Trophoblast cell (in vitro differentiated cells and primary cell): ENCODE data around the gene TUBB6.

ENCODE experiments used
- DNase-seq, 2 donors: peaks; one replicate each; pipeline ENCODE4 v3.0.0-alpha.2; 2016
- H2AFZ ChIP-seq: 2 replicates; pipeline ENCODE4 v1.6.1; 2013; ENCODE audit warnings: low read length, moderate library complexity, mild to moderate bottlenecking; ENCODE audit not compliant: insufficient read depth, poor library complexity
- H2AK5ac ChIP-seq: 2 replicates; pipeline ENCODE4 v1.6.1; 2013; ENCODE audit warnings: mild to moderate bottlenecking, low read length
- H2BK120ac ChIP-seq: 2 replicates; pipeline ENCODE4 v1.6.1; 2013; ENCODE audit warnings: low read length, mild to moderate bottlenecking, moderate library complexity; ENCODE audit not compliant: insufficient read depth, poor library complexity
- H2BK12ac ChIP-seq: 2 replicates; pipeline ENCODE4 v1.6.1; 2013; ENCODE audit warnings: mild to moderate bottlenecking, low read length, moderate library complexity
- H2BK5ac ChIP-seq: 2 replicates; pipeline ENCODE4 v1.6.1; 2013; ENCODE audit warnings: low read length, low read depth, moderate library complexity, mild to moderate bottlenecking; ENCODE audit not compliant: poor library complexity
- H3K14ac ChIP-seq: 2 replicates; pipeline ENCODE4 v1.6.1; 2013; ENCODE audit warnings: mild to moderate bottlenecking, low read length
- H3K18ac ChIP-seq: 2 replicates; pipeline ENCODE4 v1.6.1; 2013; ENCODE audit warnings: mild to moderate bottlenecking, low read length
- H3K23ac ChIP-seq: 2 replicates; pipeline ENCODE4 v1.6.1; 2013; ENCODE audit warnings: low read length
- H3K27ac ChIP-seq: 2 replicates; pipeline ENCODE4 v1.5.1; 2013; ENCODE audit warnings: low read depth, mild to moderate bottlenecking, inconsistent platforms, low read length, moderate library complexity
- H3K27me3 ChIP-seq: 2 replicates; pipeline ENCODE4 v1.6.1; 2013; ENCODE audit warnings: inconsistent platforms, mild to moderate bottlenecking, low read length, moderate library complexity; ENCODE audit not compliant: insufficient read depth
- H3K36me3 ChIP-seq, 2 experiments: 1 replicate in 1 of 2; 2 replicates in 1 of 2; pipeline ENCODE4 v1.6.1; 2013; ENCODE audit warnings: low read length in 2 of 2, mild to moderate bottlenecking in 2 of 2, moderate library complexity in 1 of 2; ENCODE audit not compliant: insufficient read depth in 2 of 2, control insufficient read depth in 1 of 2
- H3K4ac ChIP-seq: 2 replicates; pipeline ENCODE4 v1.6.1; 2013; ENCODE audit warnings: low read depth, mild to moderate bottlenecking, low read length, moderate library complexity
- H3K4me1 ChIP-seq, 2 experiments: 1 replicate in 1 of 2; 2 replicates in 1 of 2; pipeline ENCODE4 v1.6.1; 2013; ENCODE audit warnings: low read length in 2 of 2, mild to moderate bottlenecking in 2 of 2, moderate library complexity in 1 of 2; ENCODE audit not compliant: insufficient read depth in 2 of 2, control insufficient read depth in 1 of 2
- H3K4me2 ChIP-seq: 2 replicates; pipeline ENCODE4 v1.6.1; 2013; ENCODE audit warnings: inconsistent platforms, mild to moderate bottlenecking, low read length, moderate library complexity
- H3K4me3 ChIP-seq: 2 replicates; pipeline ENCODE4 v1.5.1; 2013; ENCODE audit warnings: mild to moderate bottlenecking, low read depth, low read length, inconsistent platforms
- H3K79me1 ChIP-seq: one replicate; pipeline ENCODE4 v1.6.1; 2013; ENCODE audit warnings: low read length
- H3K79me2 ChIP-seq: 2 replicates; pipeline ENCODE4 v1.6.1; 2013; ENCODE audit warnings: low read length, mild to moderate bottlenecking; ENCODE audit not compliant: control insufficient read depth, insufficient read depth, poor library complexity
- H3K9ac ChIP-seq: 2 replicates; pipeline ENCODE4 v1.6.1; 2013; ENCODE audit warnings: mild to moderate bottlenecking, low read length
- H3K9me3 ChIP-seq: 2 replicates; pipeline ENCODE4 v1.6.1; 2013; ENCODE audit warnings: low read depth, mild to moderate bottlenecking, control low read depth, inconsistent platforms, low read length; ENCODE audit not compliant: insufficient read depth
- H4K12ac ChIP-seq: 2 replicates; pipeline ENCODE4 v1.6.1; 2013; ENCODE audit warnings: low read depth, mild to moderate bottlenecking, low read length, moderate library complexity
- H4K8ac ChIP-seq: 2 replicates; pipeline ENCODE4 v1.6.1; 2013; ENCODE audit warnings: low read depth, mild to moderate bottlenecking, low read length, moderate library complexity
- H4K91ac ChIP-seq: one replicate; pipeline ENCODE4 v1.6.1; 2013; ENCODE audit warnings: low read depth, mild to moderate bottlenecking, low read length, moderate library complexity
- WGBS: extraction: QIAGEN DNeasy Blood & Tissue Kit; methylation state at CpG from one replicate; pipeline ENCODE4 v1.1.7; 2013; ENCODE audit warnings: missing lambda C conversion rate; ENCODE audit not compliant: insufficient read length, insufficient coverage; ENCODE audit errors: extremely low coverage; 5-methylcytosine and 5-hydroxymethylcytosine counted together

TUBB6 gene

DNA sequence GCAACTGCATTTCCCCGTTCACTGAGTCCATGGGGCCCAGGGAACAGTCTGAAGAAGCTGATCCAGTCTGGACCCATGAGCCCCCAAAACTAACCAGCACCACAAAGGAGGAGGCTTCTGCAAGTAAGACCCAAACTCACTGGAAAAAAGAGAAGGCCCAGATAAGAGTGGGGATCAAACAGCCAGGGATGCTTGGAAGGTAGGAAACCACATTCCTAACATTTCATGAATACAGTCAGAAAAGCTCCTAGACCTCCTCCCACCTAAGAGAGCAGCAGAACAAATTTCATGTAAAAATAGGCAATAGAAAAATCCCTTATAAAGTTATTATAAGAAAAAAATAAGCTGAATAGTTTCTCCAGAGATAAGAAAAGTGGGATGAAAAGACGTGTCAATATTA is 30.3 kb downstream of the TUBB6 start:
- no CpG with 5 or more reads among the region's 2 CpGs for WGBS
- peaks cover 12 to 27% of the 10 kb centered on the region in 2 experiments for H3K36me3 ChIP-seq

DNA sequence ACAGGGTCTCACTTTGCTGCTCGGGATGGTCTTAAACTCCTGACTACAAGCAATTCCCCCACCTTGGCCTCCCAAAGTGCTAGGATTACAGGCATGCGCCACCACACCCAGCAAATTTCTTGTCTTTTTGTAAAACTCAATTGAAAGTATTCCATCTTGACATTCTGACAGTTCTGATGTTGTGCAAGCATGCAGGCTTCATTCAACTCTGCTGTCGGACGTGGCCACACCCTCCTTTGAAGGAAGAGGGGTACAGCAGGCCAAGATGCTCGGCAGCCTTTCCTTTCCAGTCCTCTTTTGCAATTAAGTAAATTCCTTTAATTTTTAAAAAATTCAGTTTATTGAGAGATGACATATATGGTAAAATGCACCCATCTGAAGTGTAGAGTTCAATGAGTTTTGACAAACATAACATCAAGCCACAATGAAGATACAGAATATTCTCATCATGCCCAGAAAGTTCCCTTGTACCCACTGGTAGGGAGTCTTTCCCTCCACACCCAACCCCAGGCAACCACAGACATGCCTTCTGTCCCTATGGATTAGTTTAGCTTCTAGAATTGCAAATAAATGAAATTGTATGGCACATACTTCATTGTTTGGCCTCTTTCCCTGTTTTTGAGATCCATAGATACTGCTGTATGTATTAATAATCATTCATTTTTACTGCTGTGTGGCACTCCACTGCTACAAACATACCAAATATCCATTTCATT is 33.1 kb downstream of the TUBB6 start:
- Histone ChIP-seq H2BK5ac (no peak overlapping the region), H4K91ac (no peak overlapping the region), H3K27ac (no peak overlapping the region), H3K4ac (no peak overlapping the region), H3K27me3 (no peaks in the 10 kb centered on the region), H3K14ac (no peak overlapping the region), H3K36me3 (peaks cover 22 to 35% of the 10 kb centered on the region in 2 experiments), H2AFZ (no peak overlapping the region), H4K8ac (no peak overlapping the region), H2AK5ac (no peak overlapping the region), H3K4me1 (peaks cover 13 to 19% of the 10 kb centered on the region in 2 experiments), H2BK120ac (no peak overlapping the region), H3K9ac (no peak overlapping the region), H3K79me2 (no peaks in the 10 kb centered on the region), H3K23ac (no peak overlapping the region), H3K4me2 (no peak overlapping the region), H3K9me3 (no peaks in the 10 kb centered on the region), H4K12ac (no peak overlapping the region), H3K4me3 (no peak overlapping the region), H3K18ac (no peak overlapping the region), H2BK12ac (no peak overlapping the region), H3K79me1 (no peaks in the 10 kb centered on the region)
- no peak for DNase-seq
- no CpG with 5 or more reads among the region's 5 CpGs for WGBS

More for the DNA sequence above, 30.3 kb downstream of the TUBB6 start:
- H2BK12ac ChIP-seq: no peak overlapping the region
- no peak overlapping the region for H3K23ac ChIP-seq
- H3K27me3 ChIP-seq: no peaks in the 10 kb centered on the region
- no peak overlapping the region for H2BK120ac ChIP-seq
- no peak overlapping the region for H3K27ac ChIP-seq
- H3K18ac ChIP-seq: no peak overlapping the region
- H3K79me1 ChIP-seq: peaks cover 3% of the 10 kb centered on the region
- H3K4ac ChIP-seq: no peak overlapping the region
- H3K9ac ChIP-seq: no peak overlapping the region
- no peaks in the 10 kb centered on the region for H3K79me2 ChIP-seq
- H3K9me3 ChIP-seq: no peaks in the 10 kb centered on the region
- no peak overlapping the region for H2AK5ac ChIP-seq
- H3K4me1 ChIP-seq: peaks cover 32 to 36% of the 10 kb centered on the region in 2 experiments
- no peak overlapping the region for H4K91ac ChIP-seq
- H4K12ac ChIP-seq: no peak overlapping the region
- DNase-seq: no peak
- peak overlapping the region; percentile 9 for H3K4me2 ChIP-seq
- no peak overlapping the region for H2BK5ac ChIP-seq
- H4K8ac ChIP-seq: no peak overlapping the region
- no peak overlapping the region for H2AFZ ChIP-seq
- no peak overlapping the region for H3K4me3 ChIP-seq
- H3K14ac ChIP-seq: no peak overlapping the region

DNA sequence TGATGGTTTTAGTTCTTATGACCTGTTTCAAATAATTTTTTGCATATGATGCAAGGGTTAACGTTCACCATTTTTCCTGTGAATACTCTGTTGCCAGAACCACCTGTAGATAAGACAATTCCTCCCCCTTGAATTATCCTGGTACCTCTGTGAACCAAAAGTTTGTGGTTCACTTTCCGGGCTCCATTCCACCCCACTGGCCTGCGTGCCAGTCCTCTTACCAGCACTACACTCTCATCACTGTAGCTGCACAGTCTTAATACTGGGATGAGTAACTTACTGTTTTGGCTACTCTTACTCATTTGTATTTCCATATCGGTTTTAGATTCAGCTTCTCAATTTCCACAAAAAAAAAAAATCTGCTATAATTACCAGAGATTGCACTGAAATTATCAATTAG is 34.6 kb downstream of the TUBB6 start:
- Histone ChIP-seq H2AK5ac (no peak overlapping the region), H3K4ac (no peak overlapping the region), H3K14ac (no peak overlapping the region), H3K27me3 (no peaks in the 10 kb centered on the region), H2BK12ac (no peak overlapping the region), H2BK5ac (no peak overlapping the region), H4K91ac (no peak overlapping the region), H3K4me1 (peaks cover 5% of the 10 kb centered on the region in 2 experiments), H4K8ac (no peak overlapping the region), H2BK120ac (no peak overlapping the region), H3K9ac (no peak overlapping the region), H3K18ac (no peak overlapping the region), H3K9me3 (no peaks in the 10 kb centered on the region), H3K23ac (no peak overlapping the region), H2AFZ (no peak overlapping the region), H3K4me3 (no peak overlapping the region), H3K36me3 (peaks cover 31 to 45% of the 10 kb centered on the region in 2 experiments), H3K4me2 (no peak overlapping the region), H3K79me2 (no peaks in the 10 kb centered on the region), H3K27ac (no peak overlapping the region), H4K12ac (no peak overlapping the region), H3K79me1 (no peaks in the 10 kb centered on the region)
- WGBS: no CpG with 5 or more reads among the region's 4 CpGs
- no peak for DNase-seq

DNA sequence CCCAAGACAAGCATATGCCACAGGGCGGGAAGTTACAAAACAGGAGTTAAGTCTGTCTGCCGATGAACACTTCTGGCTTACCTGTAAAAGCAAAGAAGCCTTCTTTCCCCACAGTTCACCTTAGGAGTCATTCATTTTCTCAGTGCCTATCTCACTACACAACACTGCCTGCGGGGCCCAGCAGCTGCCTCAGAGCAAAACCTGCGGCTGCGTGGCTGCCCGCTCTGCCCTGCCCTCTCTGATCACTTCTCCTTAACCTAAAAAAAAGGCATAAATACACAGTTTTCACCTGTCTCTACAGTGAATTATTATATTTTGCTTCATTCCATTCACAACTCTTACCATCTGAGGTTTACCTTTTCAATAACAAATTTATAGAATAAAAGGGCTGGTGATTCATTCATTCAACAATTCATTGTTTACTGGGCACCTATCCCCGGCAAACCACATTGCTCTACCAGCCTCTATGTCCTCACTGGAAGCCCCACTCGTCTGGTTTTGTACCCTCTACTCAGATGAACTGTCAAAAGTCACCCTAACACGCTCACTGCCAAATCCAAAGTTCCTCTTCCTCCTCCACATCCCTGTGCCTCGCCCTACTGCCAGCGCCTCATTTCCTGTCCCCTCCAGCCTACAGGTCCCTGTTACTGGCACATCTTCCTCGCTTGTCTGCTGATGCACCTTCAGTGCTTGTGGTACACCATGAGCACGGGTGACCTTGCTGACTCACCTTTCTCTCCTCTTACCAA is 37.6 kb downstream of the TUBB6 start:
- H3K4me3 ChIP-seq: no peak overlapping the region
- peaks cover 38 to 51% of the 10 kb centered on the region in 2 experiments for H3K36me3 ChIP-seq
- H3K9ac ChIP-seq: no peak overlapping the region
- H2BK5ac ChIP-seq: no peak overlapping the region
- no peak overlapping the region for H4K12ac ChIP-seq
- no peak overlapping the region for H2AFZ ChIP-seq
- no peaks in the 10 kb centered on the region for H3K4me1 ChIP-seq
- H2AK5ac ChIP-seq: no peak overlapping the region
- H3K4ac ChIP-seq: no peak overlapping the region
- DNase-seq: no peak
- no peaks in the 10 kb centered on the region for H3K27me3 ChIP-seq
- no peak overlapping the region for H2BK120ac ChIP-seq
- no peak overlapping the region for H3K14ac ChIP-seq
- H3K4me2 ChIP-seq: no peak overlapping the region
- H3K79me2 ChIP-seq: no peaks in the 10 kb centered on the region
- no peak overlapping the region for H3K23ac ChIP-seq
- no peaks in the 10 kb centered on the region for H3K79me1 ChIP-seq
- no CpG with 5 or more reads among the region's 13 CpGs for WGBS
- H3K27ac ChIP-seq: no peak overlapping the region
- H3K9me3 ChIP-seq: no peaks in the 10 kb centered on the region
- no peak overlapping the region for H4K91ac ChIP-seq
- H3K18ac ChIP-seq: no peak overlapping the region
- H4K8ac ChIP-seq: no peak overlapping the region
- no peak overlapping the region for H2BK12ac ChIP-seq
